ENCODE measurements around the gene RAB31.

DNA sequence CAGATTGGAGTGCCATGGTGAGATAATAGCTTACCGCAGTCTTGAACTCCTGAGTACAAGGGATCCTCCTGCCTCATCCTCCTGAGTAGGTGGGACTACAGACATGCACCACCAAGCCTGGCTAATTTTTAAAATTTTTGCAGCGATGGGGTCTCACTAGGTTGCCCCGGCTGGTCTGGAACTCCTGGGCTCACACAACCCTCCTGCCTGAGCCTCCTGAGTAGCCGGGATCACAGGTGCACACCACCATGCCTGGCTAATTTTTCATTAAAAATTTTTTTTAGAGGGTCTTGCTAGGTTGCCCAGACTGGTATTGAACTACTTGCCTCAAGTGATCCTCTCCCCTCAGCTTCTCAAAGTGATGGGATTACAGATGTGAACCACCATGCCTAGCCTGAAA lies 27.8 kb downstream of the RAB31 start:
- TF ChIP-seq, protein P1, sequence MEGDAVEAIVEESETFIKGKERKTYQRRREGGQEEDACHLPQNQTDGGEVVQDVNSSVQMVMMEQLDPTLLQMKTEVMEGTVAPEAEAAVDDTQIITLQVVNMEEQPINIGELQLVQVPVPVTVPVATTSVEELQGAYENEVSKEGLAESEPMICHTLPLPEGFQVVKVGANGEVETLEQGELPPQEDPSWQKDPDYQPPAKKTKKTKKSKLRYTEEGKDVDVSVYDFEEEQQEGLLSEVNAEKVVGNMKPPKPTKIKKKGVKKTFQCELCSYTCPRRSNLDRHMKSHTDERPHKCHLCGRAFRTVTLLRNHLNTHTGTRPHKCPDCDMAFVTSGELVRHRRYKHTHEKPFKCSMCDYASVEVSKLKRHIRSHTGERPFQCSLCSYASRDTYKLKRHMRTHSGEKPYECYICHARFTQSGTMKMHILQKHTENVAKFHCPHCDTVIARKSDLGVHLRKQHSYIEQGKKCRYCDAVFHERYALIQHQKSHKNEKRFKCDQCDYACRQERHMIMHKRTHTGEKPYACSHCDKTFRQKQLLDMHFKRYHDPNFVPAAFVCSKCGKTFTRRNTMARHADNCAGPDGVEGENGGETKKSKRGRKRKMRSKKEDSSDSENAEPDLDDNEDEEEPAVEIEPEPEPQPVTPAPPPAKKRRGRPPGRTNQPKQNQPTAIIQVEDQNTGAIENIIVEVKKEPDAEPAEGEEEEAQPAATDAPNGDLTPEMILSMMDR (IDR thresholded peaks at IDR 0.05): no peak
- no peak for TF ChIP-seq POLR2A (IDR thresholded peaks at IDR 0.05)
